Glutamatergic neuron (in vitro differentiated cells): ENCODE results near the gene TMEM86A. TPM values are rescaled to one million over a fixed set of nuclear protein-coding genes. Genes with fewer than 3 reads are reported as not detected.

Source experiments
- DNase-seq: peaks from one replicate; pipeline ENCODE4 v3.0.0; 2022
- H3K27ac Mint-ChIP-seq: one replicate; pipeline ENCODE4 v1.8.0; 2020; ENCODE audit warnings: mild to moderate bottlenecking, mixed read lengths, inconsistent platforms; ENCODE audit not compliant: unreplicated experiment
- H3K27me3 Mint-ChIP-seq: one replicate; pipeline ENCODE4 v1.8.0; 2020; ENCODE audit warnings: mild to moderate bottlenecking, moderate library complexity, mixed read lengths, inconsistent platforms; ENCODE audit not compliant: unreplicated experiment
- H3K36me3 Mint-ChIP-seq: one replicate; pipeline ENCODE4 v1.8.0; 2020; ENCODE audit warnings: mild to moderate bottlenecking, mixed read lengths, inconsistent platforms; ENCODE audit not compliant: unreplicated experiment
- H3K4me1 Mint-ChIP-seq: one replicate; pipeline ENCODE4 v1.8.0; 2020; ENCODE audit warnings: mild to moderate bottlenecking, low read depth, mixed read lengths, inconsistent platforms; ENCODE audit not compliant: unreplicated experiment
- H3K4me3 Mint-ChIP-seq: one replicate; pipeline ENCODE4 v1.8.0; 2020; ENCODE audit warnings: mild to moderate bottlenecking, mixed read lengths, inconsistent platforms; ENCODE audit not compliant: unreplicated experiment
- H3K9me3 Mint-ChIP-seq: one replicate; pipeline ENCODE4 v1.8.0; 2020; ENCODE audit warnings: mild to moderate bottlenecking, moderate library complexity, mixed read lengths, inconsistent platforms; ENCODE audit not compliant: unreplicated experiment
- total RNA-seq: library from RNA; stranded (reverse); fragmentation: NEBNext Ultra II Directional; extraction: Animal tissue kit (Norgen Biotek cat#: 25700); gene quantifications from one replicate; pipeline ENCODE4 v1.2.1, GENCODE V29; 2021; ENCODE audit not compliant: unreplicated experiment
- TF ChIP-seq, protein P1 (sequence below): fragments of 200-600 bp; sonication (generic); IDR thresholded peaks from one replicate; pipeline ENCODE4 v1.5.0; 2021; ENCODE audit not compliant: partially characterized antibody, unreplicated experiment

Gene TMEM86A
- total RNA-seq, 1 donor from 2014 or later = 5.4 TPM

DNA sequence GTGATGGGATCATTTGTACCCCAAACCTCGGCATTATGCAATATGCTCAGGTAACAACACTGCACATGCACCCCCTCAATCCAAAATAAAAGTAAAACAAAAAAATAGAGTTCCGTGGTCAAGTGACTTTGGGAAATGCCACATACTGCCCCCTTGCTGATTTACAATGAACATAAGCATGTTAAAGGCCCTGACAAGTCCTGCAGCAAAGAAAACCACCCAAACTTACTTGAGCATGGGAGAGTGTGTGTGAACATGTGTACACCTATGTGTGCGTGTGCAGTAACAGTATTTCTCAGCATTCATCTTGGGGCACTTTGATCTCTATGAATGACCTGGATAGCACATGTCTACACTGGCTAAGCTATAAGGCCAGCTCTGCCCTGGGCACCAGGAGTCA is 43.2 kb downstream of the TMEM86A start:
- Mint-ChIP-seq H3K27me3 (peaks cover 7% of the 10 kb centered on the region), H3K27ac (no peak overlapping the region)

GRCh38 chr11:18743365-18743764 is 44.8 kb downstream of the TMEM86A start:
- DNase-seq = no peak
- Mint-ChIP-seq H3K36me3 (no peaks in the 10 kb centered on the region), H3K4me1 (no peaks in the 10 kb centered on the region), H3K27me3 (peaks cover 7% of the 10 kb centered on the region), H3K9me3 (peaks cover 7% of the 10 kb centered on the region), H3K4me3 (no peak overlapping the region), H3K27ac (no peak overlapping the region)
- TF ChIP-seq, protein P1, sequence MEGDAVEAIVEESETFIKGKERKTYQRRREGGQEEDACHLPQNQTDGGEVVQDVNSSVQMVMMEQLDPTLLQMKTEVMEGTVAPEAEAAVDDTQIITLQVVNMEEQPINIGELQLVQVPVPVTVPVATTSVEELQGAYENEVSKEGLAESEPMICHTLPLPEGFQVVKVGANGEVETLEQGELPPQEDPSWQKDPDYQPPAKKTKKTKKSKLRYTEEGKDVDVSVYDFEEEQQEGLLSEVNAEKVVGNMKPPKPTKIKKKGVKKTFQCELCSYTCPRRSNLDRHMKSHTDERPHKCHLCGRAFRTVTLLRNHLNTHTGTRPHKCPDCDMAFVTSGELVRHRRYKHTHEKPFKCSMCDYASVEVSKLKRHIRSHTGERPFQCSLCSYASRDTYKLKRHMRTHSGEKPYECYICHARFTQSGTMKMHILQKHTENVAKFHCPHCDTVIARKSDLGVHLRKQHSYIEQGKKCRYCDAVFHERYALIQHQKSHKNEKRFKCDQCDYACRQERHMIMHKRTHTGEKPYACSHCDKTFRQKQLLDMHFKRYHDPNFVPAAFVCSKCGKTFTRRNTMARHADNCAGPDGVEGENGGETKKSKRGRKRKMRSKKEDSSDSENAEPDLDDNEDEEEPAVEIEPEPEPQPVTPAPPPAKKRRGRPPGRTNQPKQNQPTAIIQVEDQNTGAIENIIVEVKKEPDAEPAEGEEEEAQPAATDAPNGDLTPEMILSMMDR = no peak

More for the DNA sequence above, 43.2 kb downstream of the TMEM86A start:
- H3K4me1 Mint-ChIP-seq = no peaks in the 10 kb centered on the region
- TF ChIP-seq, protein P1 = no peak
- DNase-seq = no peak
- peaks cover 7% of the 10 kb centered on the region for H3K9me3 Mint-ChIP-seq
- H3K4me3 Mint-ChIP-seq = no peak overlapping the region
- H3K36me3 Mint-ChIP-seq = no peaks in the 10 kb centered on the region

DNA sequence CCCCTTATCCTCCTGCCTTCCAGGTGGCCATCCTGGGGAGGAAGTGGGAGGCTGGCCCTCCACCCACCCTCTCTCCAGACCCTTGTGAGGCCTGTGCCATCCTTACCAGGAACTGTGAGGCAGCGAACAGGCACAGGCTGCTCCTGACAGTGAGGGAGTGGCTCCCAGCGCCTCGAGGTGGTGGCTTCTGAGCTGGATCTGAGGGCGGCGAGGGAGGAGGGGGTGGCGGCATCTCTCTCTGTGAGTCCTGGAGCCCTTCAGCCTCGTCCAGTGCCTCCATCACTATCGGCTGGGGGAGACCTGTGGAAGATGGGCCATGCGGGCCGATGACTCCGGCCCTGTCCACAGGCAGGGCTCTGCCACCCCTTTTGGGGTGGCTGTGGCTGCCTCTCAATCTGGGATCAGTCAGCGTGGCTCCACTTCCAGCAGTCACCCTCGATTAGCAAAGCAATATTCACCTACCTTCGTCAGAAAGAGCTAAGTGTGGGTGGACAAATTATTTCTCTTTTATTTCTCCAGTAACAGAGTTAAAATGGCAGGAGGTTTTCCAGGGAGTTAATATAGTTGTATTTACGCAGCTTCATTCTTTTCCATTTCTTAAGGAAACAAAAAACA is 45.4 kb downstream of the TMEM86A start:
- Mint-ChIP-seq H3K36me3 (no peaks in the 10 kb centered on the region), H3K4me1 (no peaks in the 10 kb centered on the region), H3K4me3 (no peak overlapping the region), H3K9me3 (peaks cover 6% of the 10 kb centered on the region), H3K27me3 (peaks cover 7% of the 10 kb centered on the region), H3K27ac (no peak overlapping the region)
- DNase-seq = no peak
- TF ChIP-seq, protein P1 = no peak

GRCh38 chr11:18745251-18745650 is 46.7 kb downstream of the TMEM86A start:
- Mint-ChIP-seq H3K4me1 (no peaks in the 10 kb centered on the region), H3K27me3 (peaks cover 4% of the 10 kb centered on the region), H3K4me3 (no peak overlapping the region), H3K36me3 (no peaks in the 10 kb centered on the region), H3K9me3 (peaks cover 3% of the 10 kb centered on the region), H3K27ac (no peak overlapping the region)
- no peak for DNase-seq
- TF ChIP-seq, protein P1 = no peak

DNA sequence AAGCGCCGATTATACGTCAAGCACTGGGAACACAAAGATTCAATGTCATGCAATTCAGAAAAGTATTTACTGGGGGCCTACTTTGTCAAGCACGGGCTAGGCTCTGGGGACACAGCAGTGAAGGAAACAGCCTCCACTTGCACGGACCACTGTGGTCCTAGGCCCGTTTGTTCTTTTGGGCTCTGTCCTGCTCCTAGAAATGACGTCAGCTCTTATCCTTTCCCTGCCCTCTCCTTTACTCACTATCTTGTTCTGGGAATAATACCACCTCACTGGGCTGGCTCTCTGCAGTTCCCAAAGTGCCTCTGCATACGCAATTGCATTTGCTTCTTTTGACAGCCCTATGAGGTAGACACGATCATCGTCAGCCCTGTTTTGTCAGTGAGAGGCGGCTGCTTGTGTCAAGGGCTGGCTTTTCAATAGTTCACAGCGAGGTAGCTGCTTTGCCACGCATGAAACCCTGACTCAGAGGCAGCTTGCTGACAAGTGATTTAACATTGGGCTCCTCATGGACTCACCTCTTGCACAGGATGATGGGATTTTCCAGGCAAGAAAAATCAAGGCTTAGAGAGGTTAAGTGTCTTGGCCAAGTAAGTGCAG is 50.3 kb downstream of the TMEM86A start:
- TF ChIP-seq, protein P1 = no peak
- no peak for DNase-seq
- Mint-ChIP-seq H3K36me3 (peaks cover 4% of the 10 kb centered on the region), H3K4me3 (no peak overlapping the region), H3K4me1 (no peaks in the 10 kb centered on the region), H3K9me3 (peaks cover 3% of the 10 kb centered on the region), H3K27ac (no peak overlapping the region), H3K27me3 (no peaks in the 10 kb centered on the region)
